NCI-H524 (cell line): ENCODE data around the gene HIGD1B.

ENCODE experiments used
- DNase-seq, 2 experiments: peaks; one replicate each; lab custom pipeline; 2025; lab: John Stamatoyannopoulos, UW

HIGD1B gene

GRCh38 chr17:44878627-44879221, 31.0 kb downstream of the HIGD1B start:
- DNase-seq = peak in 1 of 2 experiments; percentile 62

- DNase-seq = no peak
These were observed 31.7 kb downstream of the HIGD1B start for GRCh38 chr17:44879376-44879775.

- no peak for DNase-seq
These were observed 32.4 kb downstream of the HIGD1B start for GRCh38 chr17:44880062-44880461.

- DNase-seq = no peak
These were observed 33.5 kb downstream of the HIGD1B start for GRCh38 chr17:44881145-44881544.

- DNase-seq = no peak
These were observed 37.3 kb downstream of the HIGD1B start for GRCh38 chr17:44884941-44885340.

GRCh38 chr17:44887016-44887415, 39.3 kb downstream of the HIGD1B start:
- no peak for DNase-seq

GRCh38 chr17:44887971-44888954, 40.6 kb downstream of the HIGD1B start:
- DNase-seq = no peak

GRCh38 chr17:44889003-44889402, 41.3 kb downstream of the HIGD1B start:
- no peak for DNase-seq

- DNase-seq = no peak
These were observed 44.6 kb downstream of the HIGD1B start for GRCh38 chr17:44892250-44892649.

GRCh38 chr17:44894642-44895041, 47.0 kb downstream of the HIGD1B start:
- DNase-seq = no peak

- DNase-seq = no peak
These were observed 51.0 kb downstream of the HIGD1B start for GRCh38 chr17:44898768-44899073.

GRCh38 chr17:44899074-44899782, 51.5 kb downstream of the HIGD1B start, which contains the start of gene EFTUD2:
TSS of gene EFTUD2 (minus strand) at chr17:44899445. CDS start at chr17:44894521, 4,924 bp downstream.
- peak; percentile 73 to 91 for DNase-seq
